ENCODE data around the gene C5orf15. TPM values are rescaled to one million over a fixed set of nuclear protein-coding genes. Genes with fewer than 3 reads are reported as not detected.

C5orf15 gene
- 34.6 and 36.3 TPM in 2 replicates for total RNA-seq

DNA sequence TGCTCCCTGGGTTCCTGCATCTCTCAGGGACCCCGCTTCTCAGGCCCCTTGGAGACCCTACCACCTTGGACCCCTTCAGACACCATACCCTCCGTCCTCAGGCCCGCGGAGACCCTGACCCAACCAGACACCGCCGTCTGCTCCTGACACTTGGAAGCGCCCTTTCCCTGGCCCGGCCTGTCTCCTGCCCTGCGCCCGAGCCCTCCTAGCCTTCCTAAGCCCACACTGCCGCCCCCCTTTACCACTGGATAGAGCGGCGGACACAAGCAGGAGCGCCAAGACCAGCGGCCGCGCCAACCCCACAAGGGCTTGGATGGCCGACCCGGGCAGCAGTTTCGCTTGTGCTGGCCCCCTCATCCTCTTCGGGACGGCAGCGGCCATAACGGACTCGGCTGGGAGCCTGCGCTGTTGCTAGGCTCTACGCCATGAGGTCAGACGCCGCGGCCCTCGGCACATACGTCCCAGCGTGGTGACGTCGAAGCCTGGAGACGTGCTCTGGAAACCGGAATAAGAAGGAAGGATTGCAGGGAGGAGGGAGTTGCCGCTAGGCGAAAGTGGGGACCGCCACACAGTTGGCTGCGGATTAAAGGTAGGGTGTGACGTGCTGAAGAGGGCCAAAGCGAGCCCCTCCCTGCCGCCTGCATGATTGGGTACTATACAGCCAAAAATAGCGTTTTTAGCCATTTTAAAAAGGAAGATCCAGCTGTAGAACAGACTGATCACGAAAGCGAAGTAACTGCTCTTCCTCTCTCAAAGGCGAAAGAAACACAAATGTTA lies at the start of gene C5orf15:
Gene C5orf15 (minus strand): TSS at position 422 of the 777 bp plus-strand sequence. CDS start 41 bp downstream, at position 381.

DNA sequence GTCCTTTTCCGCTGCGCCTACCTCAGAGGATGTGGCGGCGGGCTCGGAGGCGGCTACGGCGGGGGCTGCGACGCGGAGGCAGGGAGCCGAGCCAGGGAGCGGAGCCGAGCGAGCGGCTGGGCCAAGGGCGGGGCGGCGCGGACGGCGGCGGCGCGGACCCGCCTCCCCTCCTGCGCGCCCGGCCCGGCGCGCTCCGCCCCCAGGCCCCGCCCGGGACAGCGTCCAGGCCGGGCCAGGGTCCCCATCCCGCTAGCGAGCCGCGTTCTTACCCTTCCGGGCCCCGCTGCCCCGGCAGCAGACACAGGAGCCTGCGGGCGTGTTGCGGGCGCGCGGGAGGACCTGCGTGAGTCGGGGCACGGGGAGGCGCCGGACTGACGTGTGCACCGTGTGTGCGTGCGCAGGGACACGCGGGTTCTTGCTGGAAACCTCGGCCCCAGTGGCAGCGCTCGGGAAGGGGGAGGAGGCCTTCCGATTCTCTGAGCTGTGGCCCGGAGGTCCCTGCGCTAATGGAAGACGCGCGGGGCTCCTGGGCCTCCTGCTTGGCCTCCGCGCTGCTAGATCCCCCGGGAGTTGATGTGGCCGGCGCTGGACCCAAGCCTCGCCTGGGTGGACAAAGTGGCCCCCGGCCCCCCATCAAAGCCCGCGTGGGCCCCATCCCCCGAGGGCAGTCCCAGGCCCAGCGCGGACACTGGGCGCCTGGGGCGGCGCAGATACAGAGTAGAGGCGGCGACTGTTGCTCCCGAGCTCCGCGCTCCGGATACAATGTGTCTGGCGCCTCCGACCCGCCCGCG lies 36.4 kb upstream of the C5orf15 start, which contains the start of gene VDAC1:
Gene VDAC1 (minus strand): TSS at position 350 of the 791 bp plus-strand sequence. CDS start 11,963 bp downstream, outside the sequence.

Other genes with a start within 250 kb of the C5orf15 start
- gene VDAC1, start 36.4 kb upstream of the C5orf15 start, total RNA-seq, result 274 and 275 TPM in 2 replicates
- gene TCF7, start 146.1 kb upstream of the C5orf15 start, total RNA-seq, result 0.20 and 0.64 TPM in 2 replicates
- 293 and 312 TPM in 2 replicates for gene SKP1, start 208.3 kb upstream of the C5orf15 start, total RNA-seq